COR-L47 (cell line): Measurements from ENCODE around the gene SENP5.
"Not testable (repeated sequence)": the region's sequence is repeated elsewhere in the genome, so short reads cannot be mapped to it uniquely, and the experiment has no call there.

Experiments used
- DNase-seq: peaks from one replicate; lab custom pipeline; 2025; lab: John Stamatoyannopoulos, UW

SENP5 gene

GRCh38 chr3:196942915-196943277 lies 75.2 kb downstream of the SENP5 start:
- DNase-seq, result no peak

GRCh38 chr3:196944037-196944790 lies 76.5 kb downstream of the SENP5 start:
- not testable (repeated sequence) for DNase-seq

- no peak for DNase-seq
Observed at GRCh38 chr3:196947136-196947859, 79.6 kb downstream of the SENP5 start.

- no peak for DNase-seq
Observed at GRCh38 chr3:196947860-196948441, 80.2 kb downstream of the SENP5 start.

- DNase-seq, result peak; percentile 8
Observed at GRCh38 chr3:196948442-196949284, 80.9 kb downstream of the SENP5 start.

GRCh38 chr3:196949285-196949619 lies 81.5 kb downstream of the SENP5 start:
- no peak for DNase-seq

- no peak for DNase-seq
Observed at GRCh38 chr3:196949750-196950149, 82.0 kb downstream of the SENP5 start.

GRCh38 chr3:196951371-196951770 lies 83.7 kb downstream of the SENP5 start:
- no peak for DNase-seq

GRCh38 chr3:196954832-196955231 lies 87.1 kb downstream of the SENP5 start:
- DNase-seq, result no peak

GRCh38 chr3:196962108-196962929 lies 94.6 kb downstream of the SENP5 start:
- DNase-seq, result no peak

GRCh38 chr3:196962930-196963630 lies 95.4 kb downstream of the SENP5 start:
- no peak for DNase-seq

GRCh38 chr3:196963631-196963953 lies 95.9 kb downstream of the SENP5 start:
- no peak for DNase-seq

GRCh38 chr3:196965112-196965803 lies 97.5 kb downstream of the SENP5 start:
- no peak for DNase-seq

- DNase-seq, result no peak
Observed at GRCh38 chr3:196965804-196966173, 98.1 kb downstream of the SENP5 start.

- DNase-seq, result no peak
Observed at GRCh38 chr3:196966526-196967401, 99.0 kb downstream of the SENP5 start.

- no peak for DNase-seq
Observed at GRCh38 chr3:196967412-196968232, 99.9 kb downstream of the SENP5 start.

- DNase-seq, result peak; percentile 42
Observed at GRCh38 chr3:196968233-196969133, 100.8 kb downstream of the SENP5 start, which contains the start of gene PIGZ. Gene PIGZ, minus strand, starts transcription at chr3:196968833. Its CDS starts 16,802 bp downstream, at chr3:196952031.
